Endodermal cell (in vitro differentiated cells): Measurements from ENCODE around the gene XPO4. TPM values are rescaled to one million over a fixed set of nuclear protein-coding genes. Genes with fewer than 3 reads are reported as not detected.

ENCODE experiments used
- DNase-seq: peaks from one replicate; pipeline ENCODE4 v3.0.0-alpha.2; 2017
- H3K27ac ChIP-seq: 2 replicates; pipeline ENCODE4 v1.5.1; 2013; ENCODE audit warnings: mild to moderate bottlenecking, low read depth, low read length, moderate library complexity
- H3K27me3 ChIP-seq: 2 replicates; pipeline ENCODE4 v1.6.1; 2013; ENCODE audit warnings: mild to moderate bottlenecking, low read length, moderate library complexity; ENCODE audit not compliant: insufficient read depth, control insufficient read depth, poor library complexity, severe bottlenecking
- H3K36me3 ChIP-seq: 2 replicates; pipeline ENCODE4 v1.7.0; 2013; ENCODE audit warnings: mild to moderate bottlenecking, low read length, moderate library complexity; ENCODE audit not compliant: control insufficient read depth, insufficient read depth
- H3K4me1 ChIP-seq: one replicate; pipeline ENCODE4 v1.7.0; 2013; ENCODE audit warnings: low read length; ENCODE audit not compliant: control insufficient read depth, insufficient read depth
- H3K4me3 ChIP-seq: 2 replicates; pipeline ENCODE4 v1.5.1; 2013; ENCODE audit warnings: mild to moderate bottlenecking, low read length, moderate library complexity
- H3K9ac ChIP-seq: 2 replicates; pipeline ENCODE4 v1.6.1; 2013; ENCODE audit warnings: mild to moderate bottlenecking, low read length, moderate library complexity; ENCODE audit not compliant: poor library complexity, severe bottlenecking; ENCODE audit errors: extremely low read depth
- H3K9me3 ChIP-seq: 2 replicates; pipeline ENCODE4 v1.6.1; 2013; ENCODE audit warnings: mild to moderate bottlenecking, low read length, moderate library complexity; ENCODE audit not compliant: control insufficient read depth
- H3K27ac Mint-ChIP-seq: 2 replicates; pipeline ENCODE4 v1.8.0; 2020; ENCODE audit warnings: mixed read lengths
- H3K27me3 Mint-ChIP-seq: 2 replicates; pipeline ENCODE4 v1.8.0; 2021; ENCODE audit warnings: mild to moderate bottlenecking, mixed read lengths; ENCODE audit not compliant: insufficient read depth
- H3K36me3 Mint-ChIP-seq: 2 replicates; pipeline ENCODE4 v1.8.0; 2020; ENCODE audit warnings: low read depth, mixed read lengths
- H3K4me1 Mint-ChIP-seq: 2 replicates; pipeline ENCODE4 v1.8.0; 2020; ENCODE audit warnings: mixed read lengths
- H3K4me3 Mint-ChIP-seq: 2 replicates; pipeline ENCODE4 v1.8.0; 2020; ENCODE audit warnings: mild to moderate bottlenecking, moderate library complexity, mixed read lengths
- H3K9me3 Mint-ChIP-seq: 2 replicates; pipeline ENCODE4 v1.8.0; 2020; ENCODE audit warnings: mild to moderate bottlenecking, mixed read lengths
- CTCF ChIP-seq: fragments of 200-600 bp; sonication (generic); conservative IDR thresholded peaks from 2 replicates; pipeline ENCODE4 v1.5.0; 2021; ENCODE audit warnings: antibody characterized with exemption, mild to moderate bottlenecking
- WGBS, 2 experiments: methylation state at CpG; one replicate each; pipeline versions ENCODE4 v1.1.5 to v1.1.7; 2013; ENCODE audit warnings: missing lambda C conversion rate in 2 of 2, mixed read lengths in 1 of 2; ENCODE audit not compliant: insufficient coverage in 1 of 2, insufficient read length in 1 of 2; 5-methylcytosine and 5-hydroxymethylcytosine counted together
- total RNA-seq, 2 donors: library from RNA; stranded (reverse); fragmentation: NEBNext Ultra II Directional in 1 of 2; extraction: Animal tissue kit (Norgen Biotek cat#: 25700) in 1 of 2; gene quantifications; 2 replicates in 1 of 2; 3 replicates in 1 of 2; pipeline ENCODE4 v1.2.1, GENCODE V29; 2021

Gene XPO4
- total RNA-seq, 2 donors from 2014 or later: 28.8 to 32.0 TPM

DNA sequence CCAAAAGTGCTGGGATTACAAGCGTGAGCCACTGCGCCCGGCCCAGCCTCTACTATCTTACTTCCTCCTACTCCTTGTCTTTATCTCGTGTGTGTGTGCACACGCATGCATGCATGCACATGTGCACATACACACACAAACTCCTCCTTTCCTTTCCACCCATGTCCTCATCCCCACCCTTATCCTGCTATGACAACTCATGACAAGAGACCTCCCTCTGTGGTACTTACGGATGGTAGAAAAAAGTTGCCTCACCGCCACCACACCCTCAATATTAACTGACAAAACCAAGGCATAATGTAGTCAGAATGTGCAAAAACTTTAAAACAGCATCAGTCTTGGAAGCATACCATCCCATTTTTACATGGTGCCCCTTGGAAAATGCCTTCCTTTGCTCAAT lies 112.9 kb downstream of the XPO4 start:
- Mint-ChIP-seq H3K4me1 (no peaks in the 10 kb centered on the region), H3K4me3 (no peak overlapping the region), H3K9me3 (no peaks in the 10 kb centered on the region), H3K27me3 (no peaks in the 10 kb centered on the region), H3K27ac (no peak overlapping the region), H3K36me3 (peaks cover 54% of the 10 kb centered on the region)
- Histone ChIP-seq H3K9me3 (no peaks in the 10 kb centered on the region), H3K27ac (no peak overlapping the region), H3K36me3 (peaks cover 58% of the 10 kb centered on the region), H3K27me3 (no peaks in the 10 kb centered on the region), H3K4me1 (no peaks in the 10 kb centered on the region), H3K9ac (no peak overlapping the region), H3K4me3 (no peak overlapping the region)
- DNase-seq: no peak
- WGBS, 2 experiments: 98% methylated on average over 5 to 7 of the region's 7 CpGs
- no peak for TF ChIP-seq CTCF

- Histone ChIP-seq H3K9ac (no peak overlapping the region), H3K27me3 (no peaks in the 10 kb centered on the region), H3K9me3 (no peaks in the 10 kb centered on the region), H3K36me3 (peaks cover 49% of the 10 kb centered on the region), H3K27ac (no peak overlapping the region), H3K4me3 (no peak overlapping the region), H3K4me1 (no peaks in the 10 kb centered on the region)
- H3K27me3 Mint-ChIP-seq: no peaks in the 10 kb centered on the region
- no peak for DNase-seq
- no peak overlapping the region for H3K4me3 Mint-ChIP-seq
- TF ChIP-seq CTCF: no peak
- no peaks in the 10 kb centered on the region for H3K9me3 Mint-ChIP-seq
- WGBS, 2 experiments: no CpG with 5 or more reads among the region's 1 CpG
- peaks cover 53% of the 10 kb centered on the region for H3K36me3 Mint-ChIP-seq
- no peak overlapping the region for H3K27ac Mint-ChIP-seq
- H3K4me1 Mint-ChIP-seq: no peaks in the 10 kb centered on the region
These were observed 114.2 kb downstream of the XPO4 start for GRCh38 chr13:20788312-20788711.

DNA sequence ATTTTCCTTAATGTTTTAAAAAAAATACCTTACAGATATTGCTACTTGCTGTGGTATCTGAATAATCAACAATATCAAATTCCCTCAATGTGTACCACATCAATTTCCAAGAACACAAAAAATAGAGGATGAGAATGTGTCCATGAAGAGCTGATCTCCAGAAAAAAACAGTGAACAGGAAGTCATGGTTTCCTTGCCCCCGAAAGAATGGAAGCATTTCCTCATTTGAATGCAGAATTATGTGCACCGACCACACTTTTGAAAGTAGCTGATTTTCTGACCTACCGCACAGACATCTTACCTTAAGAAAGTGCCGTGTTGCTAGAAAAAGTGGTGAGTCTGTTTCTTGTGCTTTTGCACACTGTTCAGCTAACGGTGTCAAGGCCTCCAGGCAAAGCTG lies 115.4 kb downstream of the XPO4 start:
- H3K27me3 Mint-ChIP-seq: no peaks in the 10 kb centered on the region
- TF ChIP-seq CTCF: no peak
- DNase-seq: no peak
- Histone ChIP-seq H3K9ac (no peak overlapping the region), H3K27me3 (no peaks in the 10 kb centered on the region), H3K9me3 (no peaks in the 10 kb centered on the region), H3K27ac (no peak overlapping the region), H3K4me1 (no peaks in the 10 kb centered on the region), H3K4me3 (no peak overlapping the region), H3K36me3 (peaks cover 59% of the 10 kb centered on the region)
- peaks cover 56% of the 10 kb centered on the region for H3K36me3 Mint-ChIP-seq
- 94 to 97% methylated on average over 2 to 5 of the region's 5 CpGs for WGBS, 2 experiments
- H3K9me3 Mint-ChIP-seq: no peaks in the 10 kb centered on the region
- H3K4me1 Mint-ChIP-seq: no peaks in the 10 kb centered on the region
- H3K27ac Mint-ChIP-seq: no peak overlapping the region
- H3K4me3 Mint-ChIP-seq: no peak overlapping the region
